ENCODE data around the gene SDK1.
"Not testable (repeated sequence)": the region's sequence is repeated elsewhere in the genome, so short reads cannot be mapped to it uniquely, and the experiment has no call there.

Gene SDK1

GRCh38 chr7:4209126-4209525, 908.1 kb downstream of the SDK1 start:
- no peak for DNase-seq (ENCODE audit: low read depth in 2 of 2, low spot score in 1 of 2)

DNA sequence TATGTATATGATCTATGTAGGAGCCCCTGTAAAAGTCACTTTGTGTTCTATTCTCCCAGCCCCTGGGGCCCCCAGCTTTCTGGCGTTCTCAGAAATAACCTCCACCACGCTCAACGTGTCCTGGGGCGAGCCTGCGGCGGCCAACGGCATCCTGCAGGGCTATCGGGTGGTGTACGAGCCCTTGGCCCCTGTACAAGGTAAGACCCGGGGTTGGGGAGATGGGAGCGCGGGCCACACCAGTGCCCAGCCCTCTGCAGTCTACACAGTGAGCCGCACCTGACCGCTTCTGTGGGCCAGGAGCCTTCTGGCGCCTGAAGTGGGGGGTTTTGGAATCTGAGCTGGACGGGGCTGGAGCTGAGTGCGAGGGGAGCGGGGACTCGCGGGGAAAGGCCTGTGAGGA, 908.9 kb downstream of the SDK1 start:
- DNase-seq (ENCODE audit: low read depth in 2 of 2, low spot score in 1 of 2) = no peak

DNA sequence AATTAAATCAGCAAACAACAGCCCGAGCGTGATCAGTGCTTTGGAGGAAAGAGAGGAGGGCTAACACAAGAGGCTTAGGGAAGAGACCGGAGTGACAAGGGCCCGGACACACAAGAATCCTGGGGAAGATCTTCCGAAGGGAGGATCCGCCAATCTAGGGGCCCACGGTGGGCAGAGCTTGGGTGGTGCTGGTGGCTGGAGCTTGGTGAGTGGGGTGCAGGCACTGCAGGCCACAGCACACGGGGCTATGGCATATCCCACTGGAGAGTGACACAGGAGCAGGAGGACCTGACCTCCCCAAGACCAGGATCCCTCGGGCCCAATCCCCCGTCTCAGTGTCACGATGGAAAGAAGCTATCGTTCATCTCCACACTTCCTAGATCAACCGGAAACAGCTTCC, 909.8 kb downstream of the SDK1 start:
- no peak for DNase-seq (ENCODE audit: low read depth in 2 of 2, low spot score in 1 of 2)

DNA sequence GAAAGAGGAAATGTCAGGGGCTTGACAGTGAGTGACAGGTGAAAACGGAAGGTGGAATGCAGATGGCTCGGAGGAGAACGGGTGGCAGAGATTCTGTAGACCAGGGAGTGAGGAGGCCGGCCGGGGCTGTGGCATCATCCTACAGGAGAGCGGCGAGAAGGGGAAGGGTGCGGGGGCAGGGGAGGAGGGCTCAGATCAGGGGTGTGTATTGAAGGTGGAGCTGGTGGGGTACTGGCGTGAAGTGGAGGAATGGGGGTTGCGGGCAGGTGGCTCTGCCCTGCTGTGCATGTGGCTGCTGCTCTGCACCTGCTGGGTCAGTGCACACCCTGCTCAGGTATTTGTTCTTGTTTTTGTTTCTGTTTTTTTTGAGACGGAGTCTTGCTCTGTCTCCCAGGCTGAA, 910.2 kb downstream of the SDK1 start:
- no peak for DNase-seq (ENCODE audit: low read depth in 2 of 2, low spot score in 1 of 2)

- no peak for DNase-seq (ENCODE audit: low read depth in 2 of 2, low spot score in 1 of 2)
Measured at GRCh38 chr7:4212376-4212775, 911.3 kb downstream of the SDK1 start.

DNA sequence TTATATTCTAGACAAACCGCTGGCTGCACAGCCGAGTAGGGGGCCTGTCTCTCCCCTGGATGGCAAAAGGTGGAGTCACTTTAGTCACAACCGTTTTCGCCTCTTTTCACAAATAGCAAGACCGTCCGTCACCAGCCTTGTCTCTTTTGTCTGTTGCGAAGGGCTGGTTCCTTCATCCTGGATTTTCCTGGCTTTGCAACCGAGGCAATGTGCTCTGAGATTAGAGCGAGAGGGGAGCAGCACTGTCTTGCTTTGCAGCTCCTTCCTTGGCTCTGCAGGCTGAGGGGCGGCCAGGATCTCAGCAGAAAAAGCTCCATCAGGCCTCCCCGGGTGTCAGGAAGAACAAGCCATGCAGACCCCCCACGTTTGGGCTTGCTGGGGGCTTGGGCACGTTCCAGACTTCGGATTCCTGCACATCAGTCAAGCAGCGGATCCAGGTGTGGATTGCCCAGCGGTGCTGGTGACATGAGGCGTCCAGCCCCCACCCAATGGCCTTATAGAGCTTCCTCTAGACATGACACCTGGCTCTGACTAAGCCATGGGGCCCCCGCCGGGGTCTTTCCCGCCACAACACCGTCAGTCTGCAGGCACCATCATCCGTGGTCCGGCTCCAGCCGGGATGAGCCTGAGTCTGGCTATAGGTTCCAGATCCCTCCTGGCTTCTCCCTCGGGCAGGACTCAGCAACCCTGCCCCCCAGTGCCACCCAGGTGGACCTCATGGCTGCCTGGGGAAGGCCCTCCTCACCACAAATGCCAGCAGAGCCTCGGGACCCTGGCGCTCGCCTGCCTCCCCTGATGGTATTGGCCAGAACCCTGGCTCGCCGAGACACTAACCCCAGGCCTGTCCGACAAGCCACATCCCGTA, 913.5 kb downstream of the SDK1 start:
- no peak for DNase-seq (ENCODE audit: low read depth in 2 of 2, low spot score in 1 of 2)

DNA sequence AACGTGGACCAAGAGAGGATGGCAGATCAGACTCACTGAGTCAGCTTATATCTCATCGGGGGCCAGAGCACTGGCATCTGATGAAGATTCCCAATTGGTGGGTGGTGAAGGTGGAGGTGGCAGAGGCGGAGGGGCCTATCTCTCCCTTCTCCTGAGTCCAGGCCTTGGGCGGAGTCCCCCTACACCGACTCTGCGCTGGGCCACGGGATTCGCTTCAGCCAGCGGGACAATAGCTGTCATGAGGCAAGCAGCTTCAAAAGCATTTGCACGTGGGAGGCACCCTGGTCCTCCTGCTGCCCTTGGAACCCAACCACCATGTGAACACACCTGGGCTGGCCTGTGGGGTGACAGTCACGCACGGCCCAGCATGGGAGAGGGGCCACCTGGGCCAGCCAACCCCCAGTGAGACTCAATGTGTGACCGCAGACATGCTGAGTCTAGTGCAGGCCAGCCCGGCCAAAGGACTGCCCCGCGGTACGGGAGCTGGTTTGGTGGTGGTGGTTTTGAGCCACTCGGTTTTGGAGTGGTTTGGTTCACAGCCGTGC, 914.2 kb downstream of the SDK1 start:
- DNase-seq (ENCODE audit: low read depth in 2 of 2, low spot score in 1 of 2) = no peak

DNA sequence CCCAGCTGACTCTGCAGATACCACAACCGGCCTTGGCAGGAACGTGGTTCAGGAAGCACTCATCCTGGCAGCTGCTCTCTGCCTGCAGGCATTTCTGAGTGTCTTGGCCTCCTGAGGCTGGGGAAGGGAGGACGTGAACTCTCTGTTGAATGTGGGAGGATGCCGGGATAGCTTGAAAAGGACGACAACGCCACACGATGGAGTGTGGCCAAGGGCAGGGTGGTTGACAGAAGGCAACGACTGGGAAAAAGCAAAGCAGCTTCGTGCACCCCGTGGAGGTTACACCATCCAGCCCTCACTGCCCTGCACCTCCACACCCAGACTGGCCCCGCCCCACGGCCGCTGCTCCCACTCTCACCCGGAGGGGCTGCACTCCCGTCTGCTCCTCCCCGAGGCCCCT, 915.0 kb downstream of the SDK1 start:
- DNase-seq (ENCODE audit: low read depth in 2 of 2, low spot score in 1 of 2) = no peak

- not testable (repeated sequence) for DNase-seq (ENCODE audit: low read depth in 2 of 2, low spot score in 1 of 2)
Measured at GRCh38 chr7:4217126-4217660, 916.1 kb downstream of the SDK1 start.

GRCh38 chr7:4218481-4218880, 917.4 kb downstream of the SDK1 start:
- DNase-seq (ENCODE audit: low read depth in 2 of 2, low spot score in 1 of 2) = no peak

GRCh38 chr7:4220011-4220410, 919.0 kb downstream of the SDK1 start:
- DNase-seq (ENCODE audit: low read depth in 2 of 2, low spot score in 1 of 2) = no peak

DNA sequence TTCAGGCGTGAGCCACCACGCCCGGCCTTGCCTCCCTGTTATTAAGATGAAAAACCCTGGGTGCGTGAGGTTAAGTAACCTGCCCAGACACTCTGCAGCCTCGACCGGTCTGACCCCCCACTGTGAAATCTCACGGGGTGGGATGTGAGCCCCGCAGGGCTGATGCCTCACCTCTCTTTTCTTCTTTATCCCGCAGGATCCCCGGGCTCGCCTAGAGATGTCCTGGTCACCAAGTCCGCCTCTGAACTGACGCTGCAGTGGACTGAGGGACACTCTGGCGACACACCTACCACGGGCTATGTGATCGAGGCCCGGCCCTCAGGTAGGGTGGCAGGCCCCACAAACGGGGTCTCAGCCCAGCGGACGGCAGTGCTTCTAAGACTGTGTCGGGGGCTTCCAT, 920.0 kb downstream of the SDK1 start:
- no peak for DNase-seq (ENCODE audit: low read depth in 2 of 2, low spot score in 1 of 2)

- no peak for DNase-seq (ENCODE audit: low read depth in 2 of 2, low spot score in 1 of 2)
Measured at GRCh38 chr7:4222676-4223075, 921.6 kb downstream of the SDK1 start.

DNA sequence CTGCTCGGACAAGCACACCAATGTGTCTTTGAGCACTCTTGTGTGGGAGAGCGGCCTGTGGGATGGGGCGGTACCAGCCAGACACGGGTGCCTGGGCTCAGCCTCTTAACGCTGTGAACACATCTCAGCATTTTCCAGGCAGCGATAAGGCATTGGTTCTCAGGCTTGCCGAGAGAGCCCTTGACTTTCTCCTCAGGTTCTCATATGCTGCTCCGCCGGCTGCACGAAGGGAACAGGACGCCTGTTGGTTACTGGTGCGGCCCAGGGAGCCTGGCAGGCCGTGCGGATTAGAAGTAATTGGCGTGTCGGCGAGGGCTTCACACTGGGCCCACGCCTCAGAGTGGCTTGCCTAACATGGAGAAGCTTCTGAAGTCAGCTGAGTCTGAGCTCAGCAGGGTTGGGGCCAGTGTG, 924.3 kb downstream of the SDK1 start:
- DNase-seq (ENCODE audit: low read depth in 2 of 2, low spot score in 1 of 2) = no peak

GRCh38 chr7:4225881-4226523, 925.0 kb downstream of the SDK1 start:
- no peak for DNase-seq (ENCODE audit: low read depth in 2 of 2, low spot score in 1 of 2)

- no peak for DNase-seq (ENCODE audit: low read depth in 2 of 2, low spot score in 1 of 2)
Measured at GRCh38 chr7:4226524-4226882, 925.5 kb downstream of the SDK1 start.

GRCh38 chr7:4227105-4228010, 926.3 kb downstream of the SDK1 start:
- DNase-seq (ENCODE audit: low read depth in 2 of 2, low spot score in 1 of 2) = no peak

- no peak for DNase-seq (ENCODE audit: low read depth in 2 of 2, low spot score in 1 of 2)
Measured at GRCh38 chr7:4230352-4230751, 929.3 kb downstream of the SDK1 start.

DNA sequence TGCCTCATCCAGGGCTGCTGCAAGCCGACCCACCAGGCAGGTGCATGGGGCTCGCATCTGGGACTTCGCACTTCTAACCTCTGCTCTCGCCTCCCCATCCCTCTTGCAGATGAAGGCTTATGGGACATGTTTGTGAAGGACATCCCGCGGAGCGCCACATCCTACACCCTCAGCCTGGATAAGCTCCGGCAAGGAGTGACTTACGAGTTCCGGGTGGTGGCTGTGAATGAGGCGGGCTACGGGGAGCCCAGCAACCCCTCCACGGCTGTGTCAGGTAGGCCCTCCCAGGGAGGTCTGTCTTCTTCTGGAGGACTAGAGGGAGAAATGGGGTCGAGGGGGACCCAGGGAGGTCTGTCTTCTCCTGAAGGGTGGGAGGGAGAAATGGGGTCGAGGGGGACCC, 932.1 kb downstream of the SDK1 start:
- DNase-seq (ENCODE audit: low read depth in 2 of 2, low spot score in 1 of 2) = no peak

- DNase-seq (ENCODE audit: low read depth in 2 of 2, low spot score in 1 of 2) = no peak
Measured at GRCh38 chr7:4233621-4234497, 932.8 kb downstream of the SDK1 start.

Measured in stimulated activated CD8-positive, alpha-beta memory T cell treated with anti-CD3 and anti-CD28 coated beads, Interleukin-4, amount 100 ng/mL, for 1 hour (primary cell).